HG02798 (cell line): ENCODE data around the gene HPS1.
"Not testable (repeated sequence)": the region's sequence is repeated elsewhere in the genome, so short reads cannot be mapped to it uniquely, and the experiment has no call there.

ENCODE experiments used
- ATAC-seq: cut with Tn5 transposase; IDR thresholded peaks from one replicate; pipeline ENCODE4 v1.9.1; 2021; ENCODE audit warnings: mild to moderate bottlenecking; ENCODE audit not compliant: unreplicated experiment, poor library complexity

Gene HPS1

DNA sequence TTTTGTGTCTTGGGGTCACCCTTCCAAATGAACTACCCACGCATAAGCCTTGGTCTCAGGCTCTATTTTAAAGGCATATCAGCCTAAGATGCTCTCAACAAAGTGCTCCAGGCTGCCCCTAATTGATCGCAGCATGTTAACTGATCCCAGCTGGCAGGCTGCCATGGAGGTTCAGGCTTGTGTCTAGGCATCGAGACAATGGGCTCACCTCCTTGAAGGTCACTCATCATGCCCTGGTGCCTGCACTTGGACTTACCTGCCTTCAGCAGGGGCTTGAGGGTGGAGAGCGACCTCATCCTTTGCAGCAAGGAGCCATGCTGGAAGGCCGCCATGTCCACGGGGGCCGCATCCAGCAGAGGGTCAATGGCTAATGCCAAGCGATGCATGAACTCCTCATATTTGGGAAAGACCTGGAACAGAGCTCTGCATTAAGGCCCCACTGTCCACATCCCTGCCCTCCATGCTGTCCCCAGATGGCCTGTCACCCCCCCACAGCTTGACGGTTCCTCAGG, 49.6 kb downstream of the HPS1 start:
- ATAC-seq: no peak

DNA sequence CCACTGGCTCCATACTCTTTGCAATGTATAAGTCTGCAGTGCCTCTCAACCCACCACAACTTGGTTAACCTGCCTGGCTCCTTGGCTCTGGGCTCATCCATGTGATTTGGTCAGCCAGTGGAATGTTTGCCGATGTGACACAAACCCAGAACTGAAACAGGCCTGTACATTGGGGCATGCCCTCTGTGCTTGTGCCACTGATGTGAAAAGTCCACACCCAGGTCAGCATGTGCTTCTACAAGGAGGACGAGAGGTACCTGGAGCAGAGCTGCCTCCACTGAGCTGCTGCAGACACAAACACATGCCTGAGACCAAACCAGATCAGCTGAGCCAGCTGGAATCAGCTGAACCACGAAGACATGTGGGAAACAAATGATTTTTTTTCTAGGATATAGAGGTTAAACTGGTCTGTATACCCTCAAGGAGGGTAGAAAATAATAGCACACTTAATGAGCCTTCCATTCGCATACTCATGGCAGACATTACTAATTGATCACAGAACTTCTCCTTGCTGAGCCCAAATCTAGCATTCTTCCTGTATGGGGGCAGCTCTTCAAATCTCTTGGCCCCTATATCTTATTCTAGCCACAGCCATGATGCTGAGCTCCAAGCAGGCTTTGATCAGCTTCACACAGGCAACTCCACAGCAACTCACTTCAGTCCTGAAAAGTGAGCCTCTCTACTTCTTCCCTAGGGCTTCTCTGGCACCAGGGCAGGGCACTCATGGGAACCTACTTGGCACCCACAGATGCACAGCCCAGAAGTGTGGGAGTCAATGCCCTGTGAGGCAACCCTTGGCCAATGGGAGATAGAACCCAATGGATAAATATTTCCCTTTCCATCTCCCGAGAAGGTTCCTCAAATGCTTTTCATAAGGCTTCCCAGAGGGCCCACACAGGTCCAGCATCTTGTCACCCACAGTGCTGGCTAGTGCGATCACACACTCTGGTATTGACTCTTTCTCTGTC, 50.4 kb downstream of the HPS1 start:
- no peak for ATAC-seq

GRCh38 chr10:98394851-98395440, 51.8 kb downstream of the HPS1 start:
- no peak for ATAC-seq

- peak; percentile 39 for ATAC-seq
These were observed 55.1 kb downstream of the HPS1 start for GRCh38 chr10:98391578-98391991.

DNA sequence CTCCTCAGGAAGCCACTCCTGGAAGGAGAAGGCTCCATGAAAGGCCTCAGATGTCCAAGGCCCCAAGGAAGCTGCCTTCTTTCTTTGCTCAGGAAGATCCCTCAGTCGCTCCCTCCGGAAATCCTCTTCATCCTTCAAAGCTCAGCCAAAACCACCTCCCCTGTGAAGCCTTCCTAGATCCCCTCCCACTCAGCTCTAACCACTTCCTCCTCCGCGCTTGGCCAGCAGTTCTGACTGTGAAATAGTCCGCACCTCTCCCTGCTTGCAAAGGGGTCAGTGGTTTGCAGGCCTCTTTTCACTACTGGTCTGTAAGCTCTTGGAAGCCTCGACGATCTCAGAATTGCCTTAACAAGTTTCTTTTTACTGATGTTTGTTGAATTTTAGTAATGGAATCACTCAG, 55.7 kb downstream of the HPS1 start:
- ATAC-seq: peak; percentile 48

GRCh38 chr10:98390406-98390805, 56.3 kb downstream of the HPS1 start:
- no peak for ATAC-seq

- ATAC-seq: no peak
These were observed 57.3 kb downstream of the HPS1 start for GRCh38 chr10:98389398-98389797.

GRCh38 chr10:98388101-98388655, 58.6 kb downstream of the HPS1 start:
- ATAC-seq: no peak

- no peak for ATAC-seq
These were observed 62.1 kb downstream of the HPS1 start for GRCh38 chr10:98384531-98385133.

DNA sequence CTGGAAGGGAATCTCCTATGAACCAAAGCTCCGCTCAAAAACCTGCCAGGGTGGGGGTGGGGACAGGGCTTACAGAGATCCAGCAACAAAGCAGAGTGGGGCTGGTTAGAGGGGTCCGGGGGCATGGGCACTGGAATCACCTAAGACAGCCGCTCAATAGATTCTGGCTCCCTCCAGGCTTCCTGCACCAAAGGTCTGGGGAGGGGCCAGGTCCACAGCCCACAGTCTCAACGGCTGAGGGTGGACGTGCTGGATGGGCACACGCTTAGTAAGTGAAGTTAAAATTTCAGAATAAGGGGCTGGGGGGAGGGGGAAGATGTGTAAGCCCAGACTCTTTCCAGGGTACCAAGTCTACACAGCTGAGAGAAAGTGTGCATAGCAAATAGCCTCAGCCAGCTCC, 62.9 kb downstream of the HPS1 start:
- ATAC-seq: no peak

DNA sequence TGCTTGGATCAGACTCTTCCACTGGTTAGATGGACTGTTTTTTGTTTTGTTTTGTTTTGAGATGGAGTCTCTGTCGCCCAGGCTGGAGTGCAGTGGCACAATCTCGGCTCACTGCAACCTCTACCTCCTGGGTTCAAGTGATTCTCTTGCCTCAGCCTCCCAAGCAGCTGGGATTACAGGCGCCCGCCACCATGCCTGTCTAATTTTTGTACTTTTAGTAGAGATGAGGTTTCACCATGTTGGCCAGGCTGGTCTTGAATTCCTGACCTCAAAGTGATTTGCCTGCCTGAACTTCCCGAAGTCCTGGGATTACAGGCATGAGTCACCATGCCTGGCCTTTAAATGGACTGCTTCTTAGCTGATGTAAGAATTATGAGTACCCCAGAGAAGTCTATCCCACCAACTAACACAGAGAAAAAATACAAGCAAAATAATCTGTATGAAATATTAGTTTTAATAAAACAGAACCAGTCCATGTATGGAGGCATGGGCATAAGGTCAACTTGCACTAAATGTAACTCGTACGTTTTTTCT, 63.5 kb downstream of the HPS1 start:
- not testable (repeated sequence) for ATAC-seq

DNA sequence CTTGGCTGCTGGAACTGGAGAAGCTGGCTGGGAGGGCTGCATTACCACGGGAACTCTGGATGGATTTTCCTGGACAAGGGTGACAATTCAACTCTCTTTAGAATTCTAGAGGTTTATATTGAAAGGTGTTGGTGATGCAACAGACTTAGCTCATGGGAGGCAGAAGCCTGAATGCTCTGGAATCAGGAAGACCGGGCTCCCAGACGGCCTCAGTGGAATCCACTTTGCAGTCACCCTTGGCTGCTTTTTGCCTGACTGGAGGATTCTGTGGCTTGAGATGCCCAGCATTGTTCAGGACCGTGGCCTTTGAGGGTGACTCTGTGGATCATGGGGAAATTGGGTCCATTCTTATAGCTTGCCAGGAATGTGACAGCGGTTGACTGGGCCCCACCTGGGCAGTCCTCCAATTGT, 64.0 kb downstream of the HPS1 start:
- ATAC-seq: no peak

- ATAC-seq: no peak
These were observed 66.0 kb downstream of the HPS1 start for GRCh38 chr10:98380493-98381339.

DNA sequence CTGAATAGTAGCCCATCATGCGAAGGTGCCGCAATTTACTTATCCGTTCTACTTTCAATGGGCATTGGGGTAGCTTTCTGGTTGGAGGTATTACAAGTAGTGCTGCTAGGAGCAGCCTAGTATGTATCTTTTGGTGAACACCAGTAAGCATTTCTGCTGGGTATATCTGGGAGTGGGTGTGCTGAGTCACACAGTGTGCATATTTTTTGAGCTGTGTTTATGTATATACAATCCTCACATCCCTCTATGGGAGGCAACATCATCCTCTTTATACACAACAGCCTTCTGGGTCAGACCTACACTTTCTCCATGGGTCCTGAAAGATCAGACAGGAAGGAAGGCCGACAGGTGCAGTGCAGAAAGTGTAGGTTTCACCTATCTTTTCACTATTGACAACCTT, 68.0 kb downstream of the HPS1 start:
- ATAC-seq: no peak

DNA sequence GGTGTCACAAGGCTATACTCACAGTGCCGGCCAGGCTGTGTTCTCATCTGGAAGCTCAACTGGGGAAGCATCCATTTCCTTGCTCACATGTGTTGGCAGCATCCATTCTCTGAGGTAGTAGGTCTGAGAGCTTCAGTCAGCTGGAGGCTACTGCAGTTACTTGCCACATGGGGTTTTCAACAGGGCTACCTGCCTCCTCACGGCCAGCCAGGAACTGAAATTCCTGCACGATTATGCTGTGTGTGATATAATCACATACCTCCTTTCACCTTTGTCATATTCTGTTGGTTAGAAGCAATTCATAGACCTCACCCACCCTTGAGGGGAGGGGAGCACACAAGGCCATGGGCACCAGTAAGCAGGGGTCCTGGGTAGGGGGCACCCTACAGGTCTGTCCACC, 69.2 kb downstream of the HPS1 start:
- ATAC-seq: no peak

DNA sequence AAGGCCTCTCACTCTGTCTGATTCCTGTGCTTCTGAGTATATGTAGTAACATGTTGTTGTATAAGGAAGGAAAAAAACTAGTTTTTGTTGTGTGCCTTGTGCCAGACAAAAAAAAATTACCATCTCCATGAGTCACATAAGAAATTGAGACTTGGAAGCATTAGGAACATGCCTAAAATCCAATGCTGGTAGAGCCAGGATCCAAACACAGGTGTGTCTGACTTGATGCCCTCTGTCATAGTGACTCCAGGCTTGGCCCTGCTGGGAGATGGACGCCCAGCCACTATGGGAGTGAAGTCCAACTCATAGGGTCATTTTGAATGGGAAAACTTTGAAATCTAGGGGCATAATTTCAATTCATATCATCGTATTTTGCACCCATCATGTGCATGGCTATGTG, 69.7 kb downstream of the HPS1 start:
- ATAC-seq: no peak

- no peak for ATAC-seq
These were observed 70.2 kb downstream of the HPS1 start for GRCh38 chr10:98376485-98376884.

DNA sequence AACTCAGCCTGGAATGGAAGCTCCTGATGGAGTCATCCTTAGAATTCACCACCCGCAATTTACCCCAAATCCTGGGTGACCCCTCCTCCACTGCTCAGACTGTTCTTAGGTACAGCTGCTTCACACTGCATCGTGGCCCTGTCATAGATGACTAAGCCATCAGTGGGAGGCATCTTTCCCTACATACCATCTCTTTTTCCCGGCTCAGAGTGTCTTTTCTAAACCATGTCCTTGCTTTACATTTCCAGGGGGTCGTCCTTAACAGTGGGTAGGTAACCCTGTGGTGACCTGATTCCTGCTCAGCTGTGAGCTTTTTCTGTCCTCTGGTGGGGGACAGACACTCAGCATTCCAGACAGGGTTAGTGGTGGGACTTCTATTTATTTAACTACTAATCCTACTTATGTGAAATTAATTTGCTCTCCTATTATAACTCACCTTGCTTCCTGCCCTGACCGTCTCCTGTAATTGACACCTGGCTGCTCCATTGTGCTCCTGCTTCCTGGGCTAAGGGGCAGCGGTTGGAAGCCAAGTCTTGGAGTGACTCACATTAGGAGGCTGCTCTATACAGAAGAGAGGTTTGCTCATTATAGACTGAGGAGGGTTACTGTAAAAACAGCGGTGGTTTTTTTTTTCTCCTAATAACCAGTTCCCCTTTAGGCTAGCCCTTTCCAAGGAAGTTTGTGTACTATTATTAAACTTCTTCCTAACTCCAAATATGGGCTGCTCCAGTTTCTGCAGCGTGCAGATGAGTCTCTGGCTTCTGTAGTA, 72.3 kb downstream of the HPS1 start:
- no peak for ATAC-seq
